ENCODE measurements around the gene MRPL12. TPM values are rescaled to one million over a fixed set of nuclear protein-coding genes. Genes with fewer than 3 reads are reported as not detected.
A peak's percentile ranks its signal among the peaks of the same experiment; 100 is the strongest.

MRPL12 gene
- total RNA-seq, 1 experiment from 2014 or later = 140 TPM

- H4K20me1 ChIP-seq (ENCODE audit: control insufficient read depth, insufficient read depth, insufficient read length) = no peaks in the 10 kb centered on the region
- H4K8ac ChIP-seq (replicated peaks; ENCODE audit: insufficient read length, low read depth, low read length) = no peak overlapping the region
- Mint-ChIP-seq H3K4me3 (no peak overlapping the region), H3K27me3 (ENCODE audit: low read depth) (peaks cover 4% of the 10 kb centered on the region), H3K27ac (peak overlapping the region in 1 of 3 experiments; percentile 63; a peak in 1 of 7 replicates), H3K4me1 (peaks cover 8 to 15% of the 10 kb centered on the region in 2 experiments; a peak in 3 of 4 replicates), H3K9me3 (no peaks in the 10 kb centered on the region), H3K36me3 (ENCODE audit: insufficient read depth in 1 of 3, low read depth in 3 of 3) (peaks cover 2 to 15% (median 14%) of the 10 kb centered on the region in 3 experiments)
- no peak for DNase-seq
- H3K23ac ChIP-seq (ENCODE audit: insufficient read length, low read depth, low read length) = no peak overlapping the region
- no peak overlapping the region for H2BK20ac ChIP-seq (ENCODE audit: low read depth, low read length, poor library complexity, severe bottlenecking)
- H4K5ac ChIP-seq (ENCODE audit: insufficient read length, low read depth, low read length) = no peak overlapping the region
- no CpG with 5 or more reads among the region's 10 CpGs for WGBS (ENCODE audit: extremely low coverage, insufficient read length, low lambda C conversion rate)
- no peak for TF ChIP-seq CTCF (conservative IDR thresholded peaks at IDR 0.05)
- no peak overlapping the region for H2BK15ac ChIP-seq (ENCODE audit: low read depth, low read length)
- H2BK120ac ChIP-seq (ENCODE audit: low read depth, low read length, poor library complexity, severe bottlenecking) = no peak overlapping the region
- H2AFZ ChIP-seq (ENCODE audit: low read length) = no peak overlapping the region
- H2AK5ac ChIP-seq (ENCODE audit: insufficient read length, low read length) = no peak overlapping the region
- no peaks in the 10 kb centered on the region for H3K79me2 ChIP-seq (ENCODE audit: insufficient read depth, low read length)
- no peak overlapping the region for H4K91ac ChIP-seq (ENCODE audit: insufficient read length, low read depth, low read length)
- H3K79me1 ChIP-seq (ENCODE audit: insufficient read depth, low read depth, low read length, poor library complexity, severe bottlenecking) = no peaks in the 10 kb centered on the region
- no peak overlapping the region for H3K4me2 ChIP-seq (ENCODE audit: insufficient read depth, insufficient read length, low read length)
- H2BK5ac ChIP-seq (ENCODE audit: insufficient read length, low read length) = no peak overlapping the region
- no peak overlapping the region for H3K4ac ChIP-seq (ENCODE audit: low read depth, low read length)
- H3K4me1 ChIP-seq (ENCODE audit: insufficient read depth, low read length) = no peaks in the 10 kb centered on the region
- H2BK12ac ChIP-seq (ENCODE audit: insufficient read length, low read depth, low read length) = no peak overlapping the region
- no peak overlapping the region for H3T11ph ChIP-seq (ENCODE audit: low read length)
- H3K27me3 ChIP-seq (ENCODE audit: insufficient read depth, low read length) = no peaks in the 10 kb centered on the region
- H3K9me3 ChIP-seq (ENCODE audit: control insufficient read depth, low read depth, low read length) = no peaks in the 10 kb centered on the region
- H3K56ac ChIP-seq (ENCODE audit: insufficient read length, low read depth, low read length) = no peak overlapping the region
- no peak overlapping the region for H3K27ac ChIP-seq (ENCODE audit: insufficient read length, low read depth, low read length)
- peak overlapping the region; percentile 73 for H3K18ac ChIP-seq (ENCODE audit: insufficient read length, low read depth, low read length)
- H3K9ac ChIP-seq (ENCODE audit: extremely low read depth, insufficient read length, low read length) = no peak overlapping the region
- no peaks in the 10 kb centered on the region for H3K23me2 ChIP-seq (ENCODE audit: insufficient read length, low read depth, low read length, poor library complexity, severe bottlenecking)
- H3K14ac ChIP-seq (ENCODE audit: insufficient read depth, low read length) = peak overlapping the region; percentile 36
These were observed 19.3 kb downstream of the MRPL12 start for GRCh38 chr17:81722184-81723120.

Measured in H9 (cell line).